ENCODE data around the gene LTF.
"Not testable (repeated sequence)": the region's sequence is repeated elsewhere in the genome, so short reads cannot be mapped to it uniquely, and the experiment has no call there.

The LTF gene

GRCh38 chr3:46440531-46441294 is 24.0 kb downstream of the LTF start:
- DNase-seq: no peak

GRCh38 chr3:46438831-46439230 is 25.9 kb downstream of the LTF start:
- DNase-seq: no peak

- DNase-seq: no peak
Observed at GRCh38 chr3:46435081-46435726, 29.5 kb downstream of the LTF start.

- no peak for DNase-seq
Observed at GRCh38 chr3:46433841-46434240, 30.9 kb downstream of the LTF start.

- not testable (repeated sequence) for DNase-seq
Observed at GRCh38 chr3:46433118-46433517, 31.6 kb downstream of the LTF start.

GRCh38 chr3:46431905-46432304 is 32.8 kb downstream of the LTF start:
- not testable (repeated sequence) for DNase-seq

DNA sequence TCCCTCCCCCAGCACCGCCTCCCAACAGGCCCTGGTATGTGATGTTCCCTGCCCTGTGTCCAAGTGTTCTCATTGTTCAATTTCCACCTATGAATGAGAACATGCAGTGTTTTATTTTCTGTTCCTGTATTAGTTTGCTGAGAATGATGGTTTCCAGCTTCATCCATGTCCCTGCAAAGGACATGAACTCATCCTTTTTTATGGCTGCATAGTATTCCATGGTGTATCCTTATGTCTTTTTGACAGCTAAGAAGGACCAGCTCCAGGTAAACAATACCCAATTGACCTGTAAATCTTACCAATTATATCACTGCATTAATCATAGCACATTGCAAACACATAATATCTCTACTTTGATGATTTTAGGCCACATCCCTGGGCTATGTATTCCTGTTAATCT is 33.8 kb downstream of the LTF start:
- not testable (repeated sequence) for DNase-seq

GRCh38 chr3:46429671-46430070 is 35.0 kb downstream of the LTF start:
- no peak for DNase-seq

- DNase-seq: no peak
Observed at GRCh38 chr3:46429250-46429649, 35.5 kb downstream of the LTF start.

DNA sequence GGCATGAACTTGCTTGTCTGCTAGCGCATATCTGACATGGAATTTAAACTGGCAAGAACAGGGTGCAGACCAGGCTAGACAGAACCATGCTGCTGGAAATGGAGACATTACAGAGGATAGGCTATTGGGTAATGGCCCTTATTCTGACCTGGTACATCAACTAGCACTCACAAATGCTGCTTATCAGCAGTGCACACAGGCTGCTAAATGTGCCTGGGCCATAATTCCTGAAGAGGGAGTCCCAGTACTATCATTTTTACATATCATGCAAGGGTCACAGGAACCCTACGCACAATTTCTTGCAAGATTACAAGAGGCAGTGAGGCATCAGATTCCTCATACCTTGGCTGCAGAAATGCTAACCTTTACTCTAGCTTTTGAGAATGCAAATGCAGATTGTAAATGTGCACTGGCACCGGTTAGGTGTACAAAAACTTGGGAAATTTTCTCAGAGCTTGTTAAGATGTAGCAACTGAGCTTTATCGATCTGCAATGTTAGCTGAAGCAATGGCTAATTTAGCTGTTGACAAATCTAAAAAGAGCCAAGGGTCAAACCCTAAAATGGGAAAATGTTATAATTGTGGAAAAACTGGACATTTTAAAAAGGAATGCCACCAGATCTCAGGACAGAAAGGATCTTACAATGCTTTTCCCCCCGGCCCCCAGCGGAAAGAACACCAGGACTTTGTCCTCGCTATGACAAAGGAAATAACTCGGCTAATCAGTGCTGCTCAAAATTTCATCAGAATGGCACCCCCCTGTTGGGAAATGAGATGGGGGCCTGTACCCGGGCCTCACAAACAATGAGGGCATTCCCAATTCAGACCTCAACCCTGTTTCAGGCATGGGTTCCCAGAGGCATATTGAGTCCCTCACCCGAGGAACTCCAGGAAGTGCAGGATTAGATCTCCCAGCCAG is 36.5 kb downstream of the LTF start:
- no peak for DNase-seq

- not testable (repeated sequence) for DNase-seq
Observed at GRCh38 chr3:46427404-46427803, 37.3 kb downstream of the LTF start.

- DNase-seq: not testable (repeated sequence)
Observed at GRCh38 chr3:46426476-46426875, 38.2 kb downstream of the LTF start.

DNA sequence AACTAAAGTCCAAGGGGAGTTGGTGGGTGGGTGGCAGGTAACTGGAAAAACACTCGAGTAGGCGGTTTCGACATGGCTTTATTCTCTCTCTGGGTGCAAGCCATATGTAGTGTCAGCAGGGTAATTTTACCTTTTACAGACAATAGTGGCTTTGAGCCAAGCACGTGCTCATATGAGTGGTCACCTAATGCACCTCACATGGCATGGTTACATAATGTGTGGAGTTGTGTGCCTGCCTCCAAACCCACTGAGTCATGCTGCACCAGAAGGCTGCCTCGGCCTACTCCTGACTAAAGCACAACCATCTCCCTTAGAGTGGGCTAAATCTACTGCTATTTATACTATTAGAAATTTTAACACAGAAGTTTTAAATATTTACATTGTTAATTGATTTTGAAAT is 41.1 kb downstream of the LTF start:
- no peak for DNase-seq

DNA sequence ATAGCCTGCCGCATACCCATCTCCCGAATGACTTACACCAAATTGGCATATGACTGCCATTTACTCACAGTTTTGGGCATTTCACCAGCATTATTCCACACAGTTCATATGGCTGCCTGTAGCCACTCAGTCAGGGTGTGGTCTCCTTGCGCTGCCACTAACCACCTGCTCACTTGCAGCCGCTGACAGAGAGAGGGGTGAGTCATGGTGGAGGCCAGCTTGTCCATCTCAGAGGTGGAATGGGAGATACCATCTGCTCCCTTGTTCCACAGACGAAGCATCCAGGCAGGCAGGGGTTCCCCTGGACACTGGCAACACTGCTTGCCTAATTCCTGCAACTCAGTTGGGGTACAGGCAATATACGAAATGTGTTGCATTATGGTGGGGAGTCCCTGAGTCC is 42.1 kb downstream of the LTF start:
- no peak for DNase-seq

DNA sequence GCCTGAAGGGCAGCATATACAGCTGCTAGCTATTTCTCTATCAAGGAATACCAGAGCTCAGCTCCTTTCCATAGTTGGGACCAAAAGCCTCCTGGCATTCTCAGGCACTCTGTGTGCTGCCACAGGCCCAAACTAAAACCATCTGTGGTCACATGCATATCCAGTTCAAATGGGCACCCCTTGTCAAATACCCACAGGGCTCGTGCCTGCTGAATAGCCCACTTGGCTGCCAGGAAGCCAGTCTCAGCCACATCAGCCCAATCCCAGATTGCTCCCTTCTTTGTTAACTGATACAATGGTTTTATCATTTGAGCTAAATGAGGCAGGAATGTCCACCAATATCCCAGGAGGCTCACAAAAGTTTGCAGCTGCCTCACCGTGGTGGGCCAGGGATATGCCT is 43.8 kb downstream of the LTF start:
- DNase-seq: no peak

- DNase-seq: no peak
Observed at GRCh38 chr3:46419816-46420215, 44.9 kb downstream of the LTF start.

- DNase-seq: no peak
Observed at GRCh38 chr3:46417841-46418611, 46.7 kb downstream of the LTF start.

GRCh38 chr3:46416811-46417510 is 47.7 kb downstream of the LTF start:
- DNase-seq: no peak

- no peak for DNase-seq
Observed at GRCh38 chr3:46416125-46416810, 48.4 kb downstream of the LTF start.

- DNase-seq: no peak
Observed at GRCh38 chr3:46414739-46415138, 50.0 kb downstream of the LTF start.

DNA sequence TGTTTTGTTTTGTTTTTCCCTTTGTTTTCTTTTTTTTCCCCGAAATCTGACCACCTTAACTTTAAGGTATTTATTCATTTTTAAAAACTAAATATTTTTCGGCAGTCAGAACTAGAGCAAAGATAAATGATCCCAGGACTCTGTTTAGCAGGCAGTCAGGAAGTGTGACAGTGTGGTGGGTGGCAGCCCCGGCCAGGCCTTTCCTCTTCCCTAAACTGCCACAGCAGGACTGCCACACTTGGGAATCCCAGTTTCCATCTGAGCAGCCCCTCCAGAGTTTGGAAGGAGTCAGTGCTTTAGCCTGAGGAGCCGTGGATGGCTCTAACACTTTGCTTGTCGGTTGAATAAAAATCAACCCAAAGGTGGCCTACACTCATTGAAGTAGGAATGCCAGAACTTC is 50.8 kb downstream of the LTF start:
- no peak for DNase-seq

Measured in NCI-H1930 (cell line).